ENCODE results near the gene SPEM1. TPM values are rescaled to one million over a fixed set of nuclear protein-coding genes. Genes with fewer than 3 reads are reported as not detected.

The SPEM1 gene
- total and polyA plus RNA-seq, 2 of the 13 experiments (the other 11 are each of a cell fraction or from before 2014, with no cell fraction given) = not detected

- TF ChIP-seq THAP7 (CRISPR knock-in tag; IDR thresholded peaks at IDR 0.05) = 0 out of 2 replicates have a peak, but pooled peaks have one; percentile 56
- TF ChIP-seq, protein P1, sequence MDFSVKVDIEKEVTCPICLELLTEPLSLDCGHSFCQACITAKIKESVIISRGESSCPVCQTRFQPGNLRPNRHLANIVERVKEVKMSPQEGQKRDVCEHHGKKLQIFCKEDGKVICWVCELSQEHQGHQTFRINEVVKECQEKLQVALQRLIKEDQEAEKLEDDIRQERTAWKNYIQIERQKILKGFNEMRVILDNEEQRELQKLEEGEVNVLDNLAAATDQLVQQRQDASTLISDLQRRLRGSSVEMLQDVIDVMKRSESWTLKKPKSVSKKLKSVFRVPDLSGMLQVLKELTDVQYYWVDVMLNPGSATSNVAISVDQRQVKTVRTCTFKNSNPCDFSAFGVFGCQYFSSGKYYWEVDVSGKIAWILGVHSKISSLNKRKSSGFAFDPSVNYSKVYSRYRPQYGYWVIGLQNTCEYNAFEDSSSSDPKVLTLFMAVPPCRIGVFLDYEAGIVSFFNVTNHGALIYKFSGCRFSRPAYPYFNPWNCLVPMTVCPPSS (IDR thresholded peaks at IDR 0.05) = no peak
- no peak for TF ChIP-seq ZBTB14 (CRISPR knock-in tag; IDR thresholded peaks at IDR 0.05)
- TF ChIP-seq SRF (IDR thresholded peaks at IDR 0.05; ENCODE audit: low read depth, low read length) = no peak
- no peak for TF ChIP-seq ZBTB20 (CRISPR knock-in tag; IDR thresholded peaks at IDR 0.05; ENCODE audit: borderline replicate concordance, low read depth)
- no peak for TF ChIP-seq IKZF4 (CRISPR knock-in tag; IDR thresholded peaks at IDR 0.05; ENCODE audit: borderline replicate concordance, low read depth, not compliant biosample characterization)
- TF ChIP-seq ZNF724P (CRISPR knock-in tag; IDR thresholded peaks at IDR 0.05; ENCODE audit: borderline replicate concordance) = peak; percentile 69; the same call in 1 of the 2 replicates
- 0 out of 2 replicates have a peak, but pooled peaks have one; percentile 49 for TF ChIP-seq ZNF564 (CRISPR knock-in tag; IDR thresholded peaks at IDR 0.05)
- TF ChIP-seq POLR2A (IDR thresholded peaks at IDR 0.05; ENCODE audit: insufficient read depth in 1 of 2, low read depth in 2 of 2, low read length in 2 of 2) = peak in 1 of 2 experiments; percentile 76; a peak in 2 of 4 replicates
- TF ChIP-seq, protein P2, sequence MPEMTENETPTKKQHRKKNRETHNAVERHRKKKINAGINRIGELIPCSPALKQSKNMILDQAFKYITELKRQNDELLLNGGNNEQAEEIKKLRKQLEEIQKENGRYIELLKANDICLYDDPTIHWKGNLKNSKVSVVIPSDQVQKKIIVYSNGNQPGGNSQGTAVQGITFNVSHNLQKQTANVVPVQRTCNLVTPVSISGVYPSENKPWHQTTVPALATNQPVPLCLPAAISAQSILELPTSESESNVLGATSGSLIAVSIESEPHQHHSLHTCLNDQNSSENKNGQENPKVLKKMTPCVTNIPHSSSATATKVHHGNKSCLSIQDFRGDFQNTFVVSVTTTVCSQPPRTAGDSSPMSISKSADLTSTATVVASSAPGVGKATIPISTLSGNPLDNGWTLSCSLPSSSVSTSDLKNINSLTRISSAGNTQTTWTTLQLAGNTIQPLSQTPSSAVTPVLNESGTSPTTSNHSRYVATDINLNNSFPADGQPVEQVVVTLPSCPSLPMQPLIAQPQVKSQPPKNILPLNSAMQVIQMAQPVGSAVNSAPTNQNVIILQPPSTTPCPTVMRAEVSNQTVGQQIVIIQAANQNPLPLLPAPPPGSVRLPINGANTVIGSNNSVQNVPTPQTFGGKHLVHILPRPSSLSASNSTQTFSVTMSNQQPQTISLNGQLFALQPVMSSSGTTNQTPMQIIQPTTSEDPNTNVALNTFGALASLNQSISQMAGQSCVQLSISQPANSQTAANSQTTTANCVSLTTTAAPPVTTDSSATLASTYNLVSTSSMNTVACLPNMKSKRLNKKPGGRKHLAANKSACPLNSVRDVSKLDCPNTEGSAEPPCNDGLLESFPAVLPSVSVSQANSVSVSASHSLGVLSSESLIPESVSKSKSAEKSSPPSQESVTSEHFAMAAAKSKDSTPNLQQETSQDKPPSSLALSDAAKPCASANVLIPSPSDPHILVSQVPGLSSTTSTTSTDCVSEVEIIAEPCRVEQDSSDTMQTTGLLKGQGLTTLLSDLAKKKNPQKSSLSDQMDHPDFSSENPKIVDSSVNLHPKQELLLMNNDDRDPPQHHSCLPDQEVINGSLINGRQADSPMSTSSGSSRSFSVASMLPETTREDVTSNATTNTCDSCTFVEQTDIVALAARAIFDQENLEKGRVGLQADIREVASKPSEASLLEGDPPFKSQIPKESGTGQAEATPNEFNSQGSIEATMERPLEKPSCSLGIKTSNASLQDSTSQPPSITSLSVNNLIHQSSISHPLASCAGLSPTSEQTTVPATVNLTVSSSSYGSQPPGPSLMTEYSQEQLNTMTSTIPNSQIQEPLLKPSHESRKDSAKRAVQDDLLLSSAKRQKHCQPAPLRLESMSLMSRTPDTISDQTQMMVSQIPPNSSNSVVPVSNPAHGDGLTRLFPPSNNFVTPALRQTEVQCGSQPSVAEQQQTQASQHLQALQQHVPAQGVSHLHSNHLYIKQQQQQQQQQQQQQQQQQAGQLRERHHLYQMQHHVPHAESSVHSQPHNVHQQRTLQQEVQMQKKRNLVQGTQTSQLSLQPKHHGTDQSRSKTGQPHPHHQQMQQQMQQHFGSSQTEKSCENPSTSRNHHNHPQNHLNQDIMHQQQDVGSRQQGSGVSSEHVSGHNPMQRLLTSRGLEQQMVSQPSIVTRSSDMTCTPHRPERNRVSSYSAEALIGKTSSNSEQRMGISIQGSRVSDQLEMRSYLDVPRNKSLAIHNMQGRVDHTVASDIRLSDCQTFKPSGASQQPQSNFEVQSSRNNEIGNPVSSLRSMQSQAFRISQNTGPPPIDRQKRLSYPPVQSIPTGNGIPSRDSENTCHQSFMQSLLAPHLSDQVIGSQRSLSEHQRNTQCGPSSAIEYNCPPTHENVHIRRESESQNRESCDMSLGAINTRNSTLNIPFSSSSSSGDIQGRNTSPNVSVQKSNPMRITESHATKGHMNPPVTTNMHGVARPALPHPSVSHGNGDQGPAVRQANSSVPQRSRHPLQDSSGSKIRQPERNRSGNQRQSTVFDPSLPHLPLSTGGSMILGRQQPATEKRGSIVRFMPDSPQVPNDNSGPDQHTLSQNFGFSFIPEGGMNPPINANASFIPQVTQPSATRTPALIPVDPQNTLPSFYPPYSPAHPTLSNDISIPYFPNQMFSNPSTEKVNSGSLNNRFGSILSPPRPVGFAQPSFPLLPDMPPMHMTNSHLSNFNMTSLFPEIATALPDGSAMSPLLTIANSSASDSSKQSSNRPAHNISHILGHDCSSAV (CRISPR knock-in tag; IDR thresholded peaks at IDR 0.05; ENCODE audit: borderline replicate concordance) = no peak
- TF ChIP-seq ZMAT3 (CRISPR knock-in tag; conservative IDR thresholded peaks at IDR 0.05) = peak; percentile 75; the same call in 1 of the 2 replicates
- TF ChIP-seq ZBTB7A (CRISPR knock-in tag; IDR thresholded peaks at IDR 0.05) = 0 out of 2 replicates have a peak, but pooled peaks have one; percentile 31
- TF ChIP-seq ATM (IDR thresholded peaks at IDR 0.05; ENCODE audit: borderline replicate concordance) = no peak
- TF ChIP-seq ZNF883 (CRISPR knock-in tag; IDR thresholded peaks at IDR 0.05; ENCODE audit: not compliant biosample characterization) = no peak
- TF ChIP-seq ZNF549 (CRISPR knock-in tag; IDR thresholded peaks at IDR 0.05) = no peak
- peak; percentile 77; the same call in 1 of the 2 replicates for TF ChIP-seq ZNF333 (CRISPR knock-in tag; IDR thresholded peaks at IDR 0.05; ENCODE audit: borderline replicate concordance)
Measured at GRCh38 chr17:7444682-7445618, 24.8 kb downstream of the SPEM1 start, which contains the start of gene CHRNB1 (continued).
